Stimulated activated naive CD8-positive, alpha-beta T cell treated with anti-CD3 and anti-CD28 coated beads, Interleukin-15, Interleukin-2, amounts not matched to agents 100 ng/mL and 50 ng/mL, for 24 hours (primary cell): ENCODE results near the gene TSEN34.

ENCODE experiments used
- H3K27ac Mint-ChIP-seq: one replicate; pipeline ENCODE4 v1.8.0; 2021; ENCODE audit warnings: mild to moderate bottlenecking, mixed read lengths
- H3K27me3 Mint-ChIP-seq: one replicate; pipeline ENCODE4 v1.8.0; 2021; ENCODE audit warnings: mixed read lengths
- H3K36me3 Mint-ChIP-seq: one replicate; pipeline ENCODE4 v1.8.0; 2021; ENCODE audit warnings: low read depth, mixed read lengths
- H3K4me1 Mint-ChIP-seq: one replicate; pipeline ENCODE4 v1.8.0; 2021; ENCODE audit warnings: low read depth, mixed read lengths
- H3K4me3 Mint-ChIP-seq: one replicate; pipeline ENCODE4 v1.8.0; 2021; ENCODE audit warnings: mild to moderate bottlenecking, mixed read lengths
- H3K9me3 Mint-ChIP-seq: one replicate; pipeline ENCODE4 v1.8.0; 2021; ENCODE audit warnings: mixed read lengths

The TSEN34 gene

DNA sequence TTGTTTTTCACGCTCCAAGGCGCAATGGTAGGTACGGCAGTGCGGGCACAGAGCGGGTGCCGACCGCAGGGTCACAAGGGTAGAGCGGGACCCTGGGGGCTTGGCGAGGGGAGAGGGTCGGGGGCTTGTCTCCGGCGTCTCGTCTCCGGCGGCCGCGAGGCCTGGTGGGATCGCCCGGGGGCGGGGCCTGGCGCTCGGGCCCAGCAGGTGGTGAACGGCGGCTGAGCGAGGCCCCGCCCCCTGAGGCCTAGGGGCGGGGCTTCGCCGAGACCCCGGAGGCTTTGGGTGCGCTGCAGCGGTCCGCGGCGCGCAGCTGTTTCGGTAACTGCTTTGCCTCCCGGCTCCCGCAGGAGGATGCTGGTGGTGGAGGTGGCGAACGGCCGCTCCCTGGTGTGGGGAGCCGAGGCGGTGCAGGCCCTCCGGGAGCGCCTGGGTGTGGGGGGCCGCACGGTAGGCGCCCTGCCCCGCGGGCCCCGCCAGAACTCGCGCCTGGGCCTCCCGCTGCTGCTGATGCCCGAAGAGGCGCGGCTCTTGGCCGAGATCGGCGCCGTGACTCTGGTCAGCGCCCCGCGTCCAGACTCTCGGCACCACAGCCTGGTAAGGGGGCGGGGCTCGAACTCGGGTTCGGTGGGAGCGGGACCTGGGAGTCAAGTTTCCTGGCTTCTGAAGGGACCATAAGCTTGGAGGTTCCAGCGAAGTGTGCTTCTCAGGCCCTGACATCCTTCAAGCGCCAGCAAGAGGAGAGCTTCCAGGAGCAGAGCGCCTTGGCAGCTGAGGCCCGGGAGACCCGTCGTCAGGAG, at the start of gene TSEN34:
Gene TSEN34, plus strand, starts transcription at position 298 of the 800 bp plus-strand sequence. Its CDS starts 57 bp downstream, at position 355.
- H3K9me3 Mint-ChIP-seq = no peaks in the 10 kb centered on the region
- peak within 1 kb of the TSS; percentile 100 for H3K27ac Mint-ChIP-seq
- H3K4me3 Mint-ChIP-seq = peak within 1 kb of the TSS; percentile 91
- H3K4me1 Mint-ChIP-seq = peaks cover 34% of the 10 kb centered on the region
- H3K36me3 Mint-ChIP-seq = peaks cover 47% of the 10 kb centered on the region
- no peaks in the 10 kb centered on the region for H3K27me3 Mint-ChIP-seq

DNA sequence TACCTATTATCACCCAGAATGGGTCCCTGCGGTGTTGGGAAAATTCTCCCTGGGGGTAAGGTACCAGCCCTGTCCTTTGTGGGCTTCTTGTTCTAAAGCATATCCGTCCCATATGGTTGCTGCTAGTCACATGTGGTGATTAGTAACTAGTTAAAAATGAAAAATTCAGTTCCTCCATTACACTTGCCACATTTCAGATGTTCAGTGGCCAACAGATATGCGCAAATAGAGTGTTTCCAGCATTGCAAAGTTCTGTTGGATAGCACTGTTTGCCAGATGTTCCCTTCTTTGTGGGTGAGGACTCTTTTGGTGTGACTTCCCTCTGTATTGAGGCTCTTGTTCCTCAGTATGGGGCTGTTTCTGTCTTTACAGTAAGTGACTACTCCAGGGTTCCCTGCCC, 49.8 kb upstream of the TSEN34 start:
- Mint-ChIP-seq H3K27me3 (no peaks in the 10 kb centered on the region), H3K4me3 (no peak overlapping the region), H3K27ac (peak overlapping the region; percentile 13), H3K9me3 (no peaks in the 10 kb centered on the region), H3K36me3 (peaks cover 32% of the 10 kb centered on the region), H3K4me1 (peaks cover 30% of the 10 kb centered on the region)

DNA sequence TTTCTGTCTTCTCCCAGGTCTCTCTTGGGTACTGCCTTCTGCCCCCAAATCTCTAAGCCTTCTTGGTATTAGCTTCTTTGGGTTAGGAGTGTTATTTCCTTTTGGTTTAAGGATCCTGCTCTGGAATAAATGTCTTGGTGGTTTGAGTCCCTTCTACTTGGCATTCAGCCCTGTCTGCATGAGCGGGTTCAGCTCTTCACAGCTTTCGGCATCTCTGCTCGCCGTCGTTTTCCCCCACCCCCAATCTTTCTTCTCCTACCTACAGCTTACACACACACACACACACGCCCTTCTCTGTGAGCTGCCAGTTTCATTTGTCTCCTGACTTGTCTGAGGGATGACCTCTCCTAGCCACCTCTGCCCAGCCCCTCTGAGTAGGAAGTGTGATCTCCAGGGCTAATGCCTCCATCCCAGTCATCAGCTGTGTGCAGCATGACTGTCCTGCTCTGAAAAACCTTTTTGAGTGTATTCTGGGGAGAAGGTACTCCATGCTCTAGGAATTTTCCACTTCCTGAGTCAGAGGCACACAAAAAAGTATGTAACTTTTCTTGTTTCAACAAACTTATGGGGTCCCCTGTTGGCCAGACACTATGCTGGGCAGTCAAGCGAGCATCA, 48.8 kb upstream of the TSEN34 start:
- no peak overlapping the region for H3K4me3 Mint-ChIP-seq
- no peaks in the 10 kb centered on the region for H3K27me3 Mint-ChIP-seq
- H3K27ac Mint-ChIP-seq = peak overlapping the region; percentile 13
- H3K36me3 Mint-ChIP-seq = peaks cover 40% of the 10 kb centered on the region
- no peaks in the 10 kb centered on the region for H3K9me3 Mint-ChIP-seq
- peaks cover 24% of the 10 kb centered on the region for H3K4me1 Mint-ChIP-seq

GRCh38 chr19:54145541-54146158, 45.5 kb upstream of the TSEN34 start:
- H3K27me3 Mint-ChIP-seq = no peaks in the 10 kb centered on the region
- no peaks in the 10 kb centered on the region for H3K9me3 Mint-ChIP-seq
- peaks cover 3% of the 10 kb centered on the region for H3K4me1 Mint-ChIP-seq
- no peak overlapping the region for H3K27ac Mint-ChIP-seq
- peaks cover 60% of the 10 kb centered on the region for H3K36me3 Mint-ChIP-seq
- H3K4me3 Mint-ChIP-seq = no peak overlapping the region

- H3K27ac Mint-ChIP-seq = no peak overlapping the region
- no peaks in the 10 kb centered on the region for H3K27me3 Mint-ChIP-seq
- H3K9me3 Mint-ChIP-seq = no peaks in the 10 kb centered on the region
- peaks cover 66% of the 10 kb centered on the region for H3K36me3 Mint-ChIP-seq
- H3K4me3 Mint-ChIP-seq = no peak overlapping the region
- H3K4me1 Mint-ChIP-seq = no peaks in the 10 kb centered on the region
Observed at GRCh38 chr19:54147676-54148075, 43.4 kb upstream of the TSEN34 start.

DNA sequence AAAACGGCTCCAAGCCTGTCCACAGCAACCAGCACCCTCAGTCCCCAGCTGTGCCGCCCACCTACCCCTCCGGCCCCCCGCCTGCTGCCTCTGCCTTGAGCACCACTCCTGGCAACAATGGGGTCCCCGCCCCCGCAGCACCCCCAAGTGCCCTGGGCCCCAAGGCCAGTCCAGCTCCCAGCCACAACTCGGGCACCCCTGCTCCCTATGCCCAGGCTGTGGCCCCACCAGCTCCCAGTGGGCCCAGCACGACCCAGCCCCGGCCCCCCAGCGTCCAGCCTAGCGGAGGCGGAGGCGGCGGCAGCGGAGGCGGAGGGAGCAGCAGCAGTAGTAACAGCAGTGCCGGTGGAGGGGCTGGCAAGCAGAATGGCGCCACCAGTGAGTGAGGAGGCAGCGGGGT, 43.0 kb upstream of the TSEN34 start:
- no peaks in the 10 kb centered on the region for H3K9me3 Mint-ChIP-seq

DNA sequence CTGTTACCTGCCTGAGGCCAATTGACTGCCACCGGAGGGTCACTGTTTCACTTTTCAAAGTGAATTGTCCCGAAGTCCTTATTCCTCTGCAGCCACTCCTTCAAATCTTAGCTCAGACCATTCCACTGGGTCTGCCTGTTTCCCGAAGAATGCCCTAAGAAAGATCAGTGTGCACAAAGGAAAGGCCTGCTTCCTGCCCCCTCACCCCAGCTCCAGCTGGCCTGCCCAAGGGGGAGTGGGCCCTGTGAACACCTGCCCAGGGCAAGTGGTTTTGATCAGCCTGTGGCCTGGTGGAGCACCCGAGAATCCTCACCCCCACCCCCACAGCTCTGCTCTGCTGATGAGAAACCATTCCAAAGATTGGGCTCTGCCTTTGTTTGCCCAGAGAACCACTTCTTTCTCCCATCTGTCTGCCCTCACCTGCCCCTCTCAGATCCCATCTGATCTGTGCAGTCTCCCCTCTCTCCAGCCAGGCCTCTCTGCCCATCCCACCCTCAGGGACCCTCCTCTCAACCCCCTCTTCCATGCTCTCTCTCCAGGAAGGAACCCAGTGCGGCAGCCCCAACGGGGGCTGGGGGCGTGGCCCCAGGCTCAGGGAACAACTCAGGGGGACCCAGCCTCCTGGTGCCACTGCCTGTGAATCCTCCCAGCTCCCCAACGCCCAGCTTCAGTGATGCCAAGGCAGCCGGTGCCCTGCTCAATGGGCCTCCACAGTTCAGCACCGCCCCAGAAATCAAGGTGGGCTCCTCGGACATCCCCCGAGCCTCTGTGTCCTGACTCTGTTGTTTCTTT, 41.9 kb upstream of the TSEN34 start:
- Mint-ChIP-seq H3K9me3 (no peaks in the 10 kb centered on the region), H3K4me1 (peaks cover 10% of the 10 kb centered on the region), H3K36me3 (peaks cover 61% of the 10 kb centered on the region), H3K27ac (no peak overlapping the region), H3K4me3 (no peak overlapping the region), H3K27me3 (no peaks in the 10 kb centered on the region)

More for the DNA sequence above, 43.0 kb upstream of the TSEN34 start:
- Mint-ChIP-seq H3K4me1 (peaks cover under 1% of the 10 kb centered on the region), H3K4me3 (no peak overlapping the region), H3K27ac (no peak overlapping the region), H3K36me3 (peaks cover 62% of the 10 kb centered on the region), H3K27me3 (no peaks in the 10 kb centered on the region)

- Mint-ChIP-seq H3K27me3 (no peaks in the 10 kb centered on the region), H3K4me1 (peaks cover 19% of the 10 kb centered on the region), H3K36me3 (peaks cover 68% of the 10 kb centered on the region), H3K9me3 (no peaks in the 10 kb centered on the region), H3K27ac (no peak overlapping the region), H3K4me3 (no peak overlapping the region)
Observed at GRCh38 chr19:54151362-54152035, 39.6 kb upstream of the TSEN34 start.

DNA sequence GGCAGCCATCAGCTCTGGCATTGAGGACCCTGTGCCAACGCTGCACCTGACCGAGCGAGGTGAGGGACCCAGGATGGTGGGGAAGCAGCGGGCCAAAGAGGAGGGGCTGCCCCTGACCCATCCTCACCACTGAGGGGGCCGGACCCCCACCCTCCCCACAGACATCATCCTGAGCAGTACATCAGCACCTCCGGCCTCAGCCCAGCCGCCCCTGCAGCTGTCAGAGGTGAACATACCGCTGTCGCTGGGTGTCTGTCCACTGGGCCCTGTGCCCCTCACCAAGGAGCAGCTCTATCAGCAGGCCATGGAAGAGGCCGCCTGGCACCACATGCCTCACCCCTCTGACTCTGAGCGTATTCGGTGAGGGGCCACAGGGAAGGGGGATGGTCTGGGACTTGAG, 38.8 kb upstream of the TSEN34 start:
- Mint-ChIP-seq H3K36me3 (peaks cover 66% of the 10 kb centered on the region), H3K27ac (no peak overlapping the region), H3K27me3 (no peaks in the 10 kb centered on the region), H3K4me3 (no peak overlapping the region), H3K9me3 (no peaks in the 10 kb centered on the region), H3K4me1 (peaks cover 24% of the 10 kb centered on the region)

GRCh38 chr19:54152878-54153524, 38.1 kb upstream of the TSEN34 start:
- Mint-ChIP-seq H3K4me3 (no peak overlapping the region), H3K27ac (no peak overlapping the region), H3K27me3 (no peaks in the 10 kb centered on the region), H3K4me1 (peaks cover 29% of the 10 kb centered on the region), H3K36me3 (peaks cover 61% of the 10 kb centered on the region), H3K9me3 (no peaks in the 10 kb centered on the region)

DNA sequence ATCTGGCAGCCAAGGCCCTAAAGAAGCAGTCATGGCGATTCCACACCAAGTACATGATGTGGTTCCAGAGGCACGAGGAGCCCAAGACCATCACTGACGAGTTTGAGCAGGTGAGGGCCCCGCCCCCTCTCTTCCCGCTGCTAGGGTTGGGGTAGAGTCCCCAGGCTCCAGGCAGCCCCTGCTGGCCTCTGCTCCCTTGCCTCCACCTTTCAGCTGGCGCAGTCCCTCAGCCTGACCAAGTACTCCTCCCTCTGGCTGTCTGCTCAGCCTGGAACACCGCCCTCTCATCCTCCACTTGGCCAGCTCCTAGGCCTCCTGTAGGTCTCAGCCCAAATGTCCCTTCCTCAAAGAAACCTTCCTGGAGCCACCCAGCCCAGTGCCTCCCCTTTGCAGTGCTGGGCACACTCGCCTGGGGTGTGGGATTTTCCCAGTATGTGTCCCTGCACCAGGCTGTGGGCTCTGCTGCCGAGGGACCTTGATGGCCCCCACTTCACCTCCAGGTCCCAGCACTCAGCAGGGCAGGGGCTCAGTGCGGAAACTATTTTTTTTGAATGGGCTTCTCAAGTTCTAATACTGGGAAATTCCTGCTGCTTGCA, 37.3 kb upstream of the TSEN34 start:
- peaks cover 58% of the 10 kb centered on the region for H3K36me3 Mint-ChIP-seq
- peak overlapping the region; percentile 52 for H3K27ac Mint-ChIP-seq
- peaks cover 37% of the 10 kb centered on the region for H3K4me1 Mint-ChIP-seq
- no peaks in the 10 kb centered on the region for H3K9me3 Mint-ChIP-seq
- no peaks in the 10 kb centered on the region for H3K27me3 Mint-ChIP-seq
- H3K4me3 Mint-ChIP-seq = no peak overlapping the region

DNA sequence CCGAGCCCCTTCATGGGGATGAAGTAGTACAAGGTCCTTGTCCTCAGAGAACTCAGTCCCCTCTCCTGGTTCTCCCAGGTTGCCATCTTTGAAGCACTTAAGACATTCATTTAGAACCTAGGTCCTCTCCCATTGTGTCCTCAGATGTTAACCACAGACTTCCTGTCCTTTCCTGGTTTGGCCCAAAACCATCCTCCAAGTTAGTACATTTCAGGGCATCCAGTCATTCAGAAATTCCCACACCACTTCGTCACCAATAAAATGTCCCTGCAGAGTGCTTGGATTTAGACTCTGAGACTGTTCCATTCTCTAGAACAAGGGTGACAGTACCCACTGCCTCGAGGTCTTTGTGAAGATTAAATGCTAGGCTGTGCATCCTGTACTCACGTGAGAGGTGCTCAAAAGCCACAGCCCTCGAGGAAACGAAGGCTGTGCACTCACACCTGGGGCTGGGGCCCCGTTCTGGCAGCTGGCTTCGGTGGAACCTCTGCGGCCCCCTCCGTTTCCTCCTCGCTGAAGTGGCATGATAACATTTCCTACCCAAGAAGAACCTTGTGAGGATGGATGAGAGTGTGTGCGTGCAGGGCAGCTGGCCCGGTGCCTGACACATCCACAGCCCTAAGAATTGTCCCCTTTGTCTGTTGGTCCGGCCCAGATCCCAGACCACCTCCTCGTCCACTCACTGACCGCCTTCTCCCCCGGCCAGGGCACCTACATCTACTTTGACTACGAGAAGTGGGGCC, 36.3 kb upstream of the TSEN34 start:
- Mint-ChIP-seq H3K4me3 (no peak overlapping the region), H3K9me3 (no peaks in the 10 kb centered on the region), H3K27ac (peak overlapping the region; percentile 72), H3K36me3 (peaks cover 52% of the 10 kb centered on the region), H3K27me3 (no peaks in the 10 kb centered on the region), H3K4me1 (peaks cover 45% of the 10 kb centered on the region)

DNA sequence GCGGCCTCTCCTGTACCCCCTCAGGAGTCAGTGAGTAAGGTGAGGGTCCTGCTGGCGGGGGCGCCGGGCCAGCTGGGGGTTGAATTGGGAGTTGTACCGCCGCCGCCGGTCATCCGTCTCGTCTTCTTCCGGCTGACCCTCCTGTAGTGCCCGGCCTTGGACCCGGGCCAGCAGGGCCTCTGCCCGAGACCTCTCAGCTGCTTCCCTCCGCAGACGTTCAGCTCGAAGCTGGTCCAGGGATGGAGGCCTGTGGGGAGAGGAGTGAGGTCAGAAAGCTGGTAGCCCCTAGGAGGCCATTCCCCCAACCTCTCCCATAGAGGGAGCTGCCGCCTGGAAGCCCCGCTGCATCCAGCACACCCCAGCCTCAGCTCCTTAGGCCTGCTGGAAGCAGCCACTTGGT, 35.4 kb upstream of the TSEN34 start:
- Mint-ChIP-seq H3K4me3 (no peak overlapping the region), H3K27ac (no peak overlapping the region), H3K9me3 (no peaks in the 10 kb centered on the region), H3K4me1 (peaks cover 55% of the 10 kb centered on the region), H3K36me3 (peaks cover 48% of the 10 kb centered on the region), H3K27me3 (no peaks in the 10 kb centered on the region)
